Activated CD4-positive, alpha-beta T cell treated with anti-CD3 and anti-CD28 coated beads, Interleukin-2, amount 50 U/mL, for 48 hours (primary cell): Measurements from ENCODE around the gene PIEZO1.
"Not testable (repeated sequence)": the region's sequence is repeated elsewhere in the genome, so short reads cannot be mapped to it uniquely, and the experiment has no call there.

Source experiments
- DNase-seq, 2 experiments: peaks; one replicate each; pipeline ENCODE4 v3.0.0-alpha.2; 2020

Gene PIEZO1, protein sequence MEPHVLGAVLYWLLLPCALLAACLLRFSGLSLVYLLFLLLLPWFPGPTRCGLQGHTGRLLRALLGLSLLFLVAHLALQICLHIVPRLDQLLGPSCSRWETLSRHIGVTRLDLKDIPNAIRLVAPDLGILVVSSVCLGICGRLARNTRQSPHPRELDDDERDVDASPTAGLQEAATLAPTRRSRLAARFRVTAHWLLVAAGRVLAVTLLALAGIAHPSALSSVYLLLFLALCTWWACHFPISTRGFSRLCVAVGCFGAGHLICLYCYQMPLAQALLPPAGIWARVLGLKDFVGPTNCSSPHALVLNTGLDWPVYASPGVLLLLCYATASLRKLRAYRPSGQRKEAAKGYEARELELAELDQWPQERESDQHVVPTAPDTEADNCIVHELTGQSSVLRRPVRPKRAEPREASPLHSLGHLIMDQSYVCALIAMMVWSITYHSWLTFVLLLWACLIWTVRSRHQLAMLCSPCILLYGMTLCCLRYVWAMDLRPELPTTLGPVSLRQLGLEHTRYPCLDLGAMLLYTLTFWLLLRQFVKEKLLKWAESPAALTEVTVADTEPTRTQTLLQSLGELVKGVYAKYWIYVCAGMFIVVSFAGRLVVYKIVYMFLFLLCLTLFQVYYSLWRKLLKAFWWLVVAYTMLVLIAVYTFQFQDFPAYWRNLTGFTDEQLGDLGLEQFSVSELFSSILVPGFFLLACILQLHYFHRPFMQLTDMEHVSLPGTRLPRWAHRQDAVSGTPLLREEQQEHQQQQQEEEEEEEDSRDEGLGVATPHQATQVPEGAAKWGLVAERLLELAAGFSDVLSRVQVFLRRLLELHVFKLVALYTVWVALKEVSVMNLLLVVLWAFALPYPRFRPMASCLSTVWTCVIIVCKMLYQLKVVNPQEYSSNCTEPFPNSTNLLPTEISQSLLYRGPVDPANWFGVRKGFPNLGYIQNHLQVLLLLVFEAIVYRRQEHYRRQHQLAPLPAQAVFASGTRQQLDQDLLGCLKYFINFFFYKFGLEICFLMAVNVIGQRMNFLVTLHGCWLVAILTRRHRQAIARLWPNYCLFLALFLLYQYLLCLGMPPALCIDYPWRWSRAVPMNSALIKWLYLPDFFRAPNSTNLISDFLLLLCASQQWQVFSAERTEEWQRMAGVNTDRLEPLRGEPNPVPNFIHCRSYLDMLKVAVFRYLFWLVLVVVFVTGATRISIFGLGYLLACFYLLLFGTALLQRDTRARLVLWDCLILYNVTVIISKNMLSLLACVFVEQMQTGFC (N-terminal part only)

DNA sequence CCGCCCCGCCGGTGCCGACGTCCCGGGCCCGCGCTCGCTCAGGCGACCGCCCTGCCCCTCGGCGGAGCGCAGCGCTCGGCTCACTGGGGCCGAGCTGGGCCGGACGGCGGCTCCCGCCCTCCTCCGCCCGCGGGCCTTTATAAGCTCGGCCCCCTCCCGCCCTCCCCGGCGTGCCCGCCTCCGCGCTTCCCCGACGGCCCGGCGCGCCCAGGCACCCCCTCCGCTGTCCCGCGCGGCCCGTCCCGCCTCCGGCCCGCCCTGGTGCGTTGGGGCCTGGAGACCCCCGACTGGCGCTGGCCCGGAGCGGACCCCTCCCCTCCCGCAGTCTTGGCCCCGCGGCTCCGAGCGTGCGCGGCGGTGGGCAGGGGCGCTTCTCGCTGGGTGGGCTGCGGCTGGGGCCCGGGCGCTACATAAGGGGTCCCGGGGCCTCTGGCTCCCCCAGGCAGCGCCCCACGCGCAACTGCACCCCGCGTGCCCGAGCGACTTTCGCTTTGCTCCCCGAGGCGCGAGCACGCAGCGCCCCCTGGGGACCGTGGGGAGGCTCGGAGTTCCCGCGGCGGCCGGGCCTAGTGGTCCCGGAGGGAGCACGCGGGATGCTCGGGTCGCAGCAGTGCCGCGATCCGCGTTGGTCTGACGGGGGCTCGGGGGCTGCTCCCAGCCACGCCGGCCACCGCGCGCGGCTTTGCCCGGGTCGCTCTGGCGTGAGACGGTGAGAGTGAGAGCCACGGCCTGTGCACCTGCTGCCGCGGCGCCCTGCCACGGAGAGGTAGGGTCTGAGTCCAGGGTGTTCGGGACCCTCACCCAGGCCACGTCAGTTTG, at the start of gene PIEZO1:
PIEZO1 (minus strand) TSS at position 115 of the 819 bp plus-strand sequence. CDS start 256 bp downstream, outside the sequence.
- peak; percentile 78 to 83 for DNase-seq

DNA sequence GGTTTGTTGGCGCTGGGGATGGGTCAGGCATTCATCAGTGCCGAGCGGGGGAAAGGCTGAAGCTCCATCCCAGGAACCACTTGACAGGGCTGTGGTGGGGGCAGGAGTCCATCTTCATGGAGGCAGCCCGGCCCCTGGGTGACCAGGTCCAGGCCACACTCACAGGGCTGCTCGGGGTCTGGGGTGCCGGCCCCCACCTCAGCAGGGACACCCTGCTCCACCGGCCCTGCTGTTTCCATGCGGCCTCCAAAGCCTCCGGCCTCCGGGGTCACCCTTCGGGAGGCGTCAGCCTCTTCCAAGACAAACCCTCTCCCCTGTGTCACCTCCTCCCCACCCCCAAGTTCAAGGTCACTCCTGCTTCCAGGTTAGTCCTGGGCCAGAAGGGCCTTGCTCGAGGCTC, 49.6 kb upstream of the PIEZO1 start:
- DNase-seq = no peak

GRCh38 chr16:88833086-88833485, 48.1 kb upstream of the PIEZO1 start:
- no peak for DNase-seq

GRCh38 chr16:88831838-88832237, 46.8 kb upstream of the PIEZO1 start:
- no peak for DNase-seq

GRCh38 chr16:88830783-88831182, 45.8 kb upstream of the PIEZO1 start:
- DNase-seq = no peak

GRCh38 chr16:88830258-88830657, 45.2 kb upstream of the PIEZO1 start:
- no peak for DNase-seq

DNA sequence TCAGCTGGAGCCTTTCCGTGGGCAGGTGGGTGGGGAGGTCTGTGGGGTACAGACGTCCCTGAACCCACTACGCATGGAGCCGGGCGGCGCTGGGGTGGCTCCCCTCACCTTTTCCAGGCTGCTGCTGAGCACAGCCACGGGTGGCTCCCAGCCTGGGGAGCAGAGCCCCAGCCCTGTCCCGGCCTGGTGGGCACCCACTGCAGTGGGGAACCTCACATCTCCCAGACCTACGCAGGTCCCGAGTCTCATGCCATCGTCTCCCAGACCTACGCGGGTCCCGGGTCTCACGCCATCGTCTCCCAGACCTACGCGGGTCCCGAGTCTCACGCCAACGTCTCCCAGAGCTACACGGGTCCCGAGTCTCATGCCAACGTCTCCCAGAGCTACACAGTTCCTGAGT, 43.7 kb upstream of the PIEZO1 start:
- DNase-seq = no peak

- DNase-seq = no peak
Measured at GRCh38 chr16:88827727-88828126, 42.7 kb upstream of the PIEZO1 start.

GRCh38 chr16:88826070-88826840, 41.2 kb upstream of the PIEZO1 start:
- no peak for DNase-seq

- no peak for DNase-seq
Measured at GRCh38 chr16:88825146-88825545, 40.1 kb upstream of the PIEZO1 start.

DNA sequence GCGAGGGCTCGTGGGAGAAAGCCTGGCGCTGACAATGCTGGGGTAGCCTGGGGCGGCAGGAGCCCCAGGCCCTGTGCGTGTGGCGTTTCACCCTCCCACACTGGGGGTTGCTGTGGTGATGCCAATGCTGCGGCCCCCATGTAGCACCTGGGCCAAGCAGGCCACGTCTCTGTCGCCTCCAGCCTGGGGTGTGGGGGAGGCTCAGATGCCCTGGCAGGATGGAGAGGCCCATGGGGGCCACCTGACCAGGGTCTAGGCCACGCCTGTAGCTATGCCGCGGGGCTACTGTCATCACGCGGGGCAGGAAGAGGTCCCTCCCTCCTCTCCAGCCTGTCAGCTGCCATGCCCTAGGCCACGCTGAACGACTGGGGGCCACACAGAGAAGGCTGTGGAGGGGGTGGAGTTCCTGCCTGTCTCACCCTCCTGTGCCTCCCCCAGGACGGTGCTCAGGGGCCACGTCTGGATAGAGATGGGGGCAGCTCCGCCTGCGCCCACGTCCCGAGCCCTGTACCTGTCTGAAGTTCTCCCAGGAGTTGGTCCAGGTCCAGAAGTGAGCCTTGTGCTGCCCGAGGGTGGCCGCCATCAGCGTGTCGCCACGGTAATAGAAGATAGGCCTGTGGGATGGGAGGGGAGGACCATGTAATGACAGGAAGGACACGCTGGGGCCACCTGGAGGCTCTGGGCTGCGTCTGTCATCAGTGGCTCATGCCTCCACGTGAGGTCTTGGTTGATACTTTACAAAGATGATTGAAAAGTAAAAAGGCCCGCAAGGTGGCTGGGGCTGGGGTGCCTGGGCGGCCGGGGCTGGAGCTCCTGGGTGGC, 39.4 kb upstream of the PIEZO1 start:
- DNase-seq = no peak

DNA sequence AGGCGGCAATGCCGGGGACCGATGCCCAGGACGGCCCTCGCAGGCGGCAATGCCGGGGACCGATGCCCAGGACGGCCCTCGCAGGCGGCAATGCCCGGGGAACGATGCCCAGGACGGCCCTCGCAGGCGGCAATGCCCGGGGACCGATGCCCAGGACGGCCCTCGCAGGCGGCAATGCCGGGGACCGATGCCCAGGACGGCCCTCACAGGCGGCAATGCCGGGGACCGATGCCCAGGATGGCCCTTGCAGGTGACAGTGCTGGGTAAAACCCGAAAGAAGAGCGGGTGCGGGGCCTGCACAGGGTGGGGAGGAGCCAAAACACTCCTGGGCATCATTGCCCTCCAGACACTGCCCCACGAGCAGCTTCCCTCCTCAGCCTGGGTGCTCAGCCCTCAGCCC, 38.6 kb upstream of the PIEZO1 start:
- not testable (repeated sequence) for DNase-seq

DNA sequence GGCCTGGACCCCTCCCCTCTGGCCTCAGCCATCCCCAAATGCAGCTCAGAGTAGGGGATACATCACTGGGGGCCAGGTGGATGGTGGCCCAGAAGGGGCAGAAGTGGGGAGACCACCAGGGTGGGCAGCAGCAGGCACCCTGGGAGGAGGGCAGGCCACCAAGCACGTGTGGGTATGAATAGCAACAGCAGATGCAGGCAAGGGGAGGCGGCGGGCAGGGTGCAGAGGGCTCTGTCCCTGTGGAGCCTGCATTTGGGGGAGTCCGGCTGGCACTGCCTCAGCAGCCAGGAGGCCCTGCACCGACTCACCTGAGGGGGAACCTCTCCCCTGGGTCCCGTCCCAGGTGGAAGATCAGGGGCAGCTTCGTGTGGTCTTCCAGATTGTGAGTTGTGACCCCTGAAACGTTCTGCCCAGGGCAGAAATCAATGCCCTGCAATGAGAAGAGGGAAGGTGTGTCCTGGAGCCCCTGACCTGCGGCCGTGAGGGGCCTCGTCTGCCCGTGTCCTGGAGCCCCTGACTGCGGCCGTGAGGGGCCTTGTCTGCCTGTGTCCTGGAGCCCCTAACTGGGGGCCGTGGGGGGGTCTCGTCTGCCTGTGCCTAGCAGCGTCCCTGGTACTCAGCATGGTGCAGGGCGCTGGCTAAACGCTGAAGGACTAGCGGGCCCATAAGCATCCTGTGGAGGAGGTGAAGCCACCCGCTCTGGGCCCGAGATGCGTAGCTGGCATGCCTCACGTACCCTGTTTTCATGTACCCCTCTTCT, 37.4 kb upstream of the PIEZO1 start:
- no peak for DNase-seq

GRCh38 chr16:88821168-88821850, 36.3 kb upstream of the PIEZO1 start:
- DNase-seq = no peak

DNA sequence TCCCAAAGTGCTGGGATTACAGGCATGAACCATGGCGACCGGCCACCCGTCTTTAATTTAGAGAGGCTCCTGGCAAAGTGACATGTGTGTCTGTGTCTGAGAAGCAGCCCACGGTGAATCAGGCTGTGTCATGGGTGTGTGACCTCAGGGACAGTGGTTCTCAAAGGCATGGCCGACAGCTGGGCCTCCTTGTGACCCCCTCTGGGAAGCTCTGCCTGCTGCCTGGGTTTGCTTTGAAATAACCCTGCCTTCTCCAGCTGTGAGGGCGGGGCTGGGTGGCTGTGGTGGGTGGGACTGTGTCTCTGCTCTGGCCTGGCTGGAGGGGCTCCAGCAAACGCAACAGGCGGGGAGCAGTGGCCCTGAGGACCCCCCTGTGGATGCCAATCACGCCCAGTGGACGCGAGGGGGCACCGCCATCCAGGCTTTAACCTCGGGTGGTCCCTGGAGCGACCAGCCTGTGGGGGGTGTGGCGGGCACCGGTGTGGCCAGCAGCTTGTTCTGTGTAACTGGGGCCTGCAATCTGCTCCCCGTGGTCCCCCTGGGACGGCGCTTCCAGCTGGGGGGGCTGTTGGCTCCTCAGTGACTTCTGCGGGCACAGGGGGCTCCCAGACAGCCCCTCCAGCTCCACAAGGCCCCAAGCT, 35.5 kb upstream of the PIEZO1 start:
- no peak for DNase-seq

DNA sequence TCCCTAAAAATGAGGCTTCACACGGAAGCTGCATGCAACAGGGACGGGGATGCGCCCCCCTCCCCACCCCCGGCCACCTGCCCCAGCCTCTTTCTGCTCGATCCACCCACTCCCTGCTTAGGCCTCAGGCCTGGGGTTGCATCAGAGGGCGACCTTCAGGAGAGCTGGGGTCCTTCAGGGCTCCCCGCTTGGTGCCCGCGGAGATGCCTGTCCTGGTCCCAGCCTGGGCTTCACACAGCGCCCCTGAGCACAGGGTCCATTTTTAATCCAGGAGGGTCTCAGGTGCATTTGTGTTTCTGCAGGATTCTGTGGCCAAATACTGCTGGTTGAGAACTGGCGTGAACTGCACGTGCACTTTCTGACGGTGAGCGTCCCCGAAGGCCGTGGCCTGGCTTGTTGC, 34.1 kb upstream of the PIEZO1 start:
- DNase-seq = no peak

- DNase-seq = no peak
Measured at GRCh38 chr16:88818575-88818874, 33.5 kb upstream of the PIEZO1 start.

- DNase-seq = no peak
Measured at GRCh38 chr16:88817785-88818574, 33.0 kb upstream of the PIEZO1 start.
